Ascending aorta (tissue), 2 donors: ENCODE measurements around the gene ZNF331. TPM values are rescaled to one million over a fixed set of nuclear protein-coding genes. Genes with fewer than 3 reads are reported as not detected.

Experiments used
- DNase-seq, 2 donors: peaks; one replicate each; pipeline ENCODE4 v3.0.0-alpha.2; 2019; ENCODE audit warnings: low spot score in 2 of 2
- H3K27ac ChIP-seq, 2 donors: fragments of 200-600 bp; sonication (generic); one replicate each; pipeline ENCODE4 v1.5.1; 2016 to 2017; ENCODE audit warnings: mild to moderate bottlenecking in 1 of 2
- H3K27me3 ChIP-seq: fragments of 200-600 bp; sonication (generic); one replicate; pipeline ENCODE4 v1.5.1; 2017
- H3K36me3 ChIP-seq, 2 donors: fragments of 200-600 bp; sonication (generic); one replicate each; pipeline ENCODE4 v1.5.1; 2016
- H3K4me1 ChIP-seq, 2 donors: fragments of 200-600 bp; sonication (generic); one replicate each; pipeline ENCODE4 v1.5.1; 2016 to 2017; ENCODE audit warnings: mild to moderate bottlenecking in 1 of 2
- H3K4me3 ChIP-seq, 2 donors: fragments of 200-600 bp; sonication (generic); one replicate each; pipeline ENCODE4 v1.5.1; 2016 to 2017; ENCODE audit warnings: mild to moderate bottlenecking in 1 of 2
- H3K9me3 ChIP-seq, 2 donors: fragments of 200-600 bp; sonication (generic); one replicate each; pipeline ENCODE4 v1.5.1; 2016
- intact Hi-C: fragments of 100-400 bp; cut with DNase I; formaldehyde crosslinking; loops from one replicate; pipeline ENCODE4 v1.15.1; 2023
- total RNA-seq: library from RNA; depleted of rRNA; stranded (reverse); fragments of >200 nt; gene quantifications from one replicate; pipeline ENCODE4 v1.1.0, GENCODE V29; 2016
- TF ChIP-seq, protein P1 (sequence below), 3 experiments: fragments of 200-600 bp in 2 of 3; fragments of 450-650 bp in 1 of 3; sonication (generic) in 2 of 3; IDR thresholded peaks; one replicate each; pipeline ENCODE4 v1.5.1; 2016 to 2019; ENCODE audit warnings: antibody characterized with exemption in 3 of 3, mild to moderate bottlenecking in 1 of 3, moderate library complexity in 1 of 3

Gene ZNF331
- total RNA-seq, 1 donor from 2014 or later = 34.5 TPM

- H3K4me3 ChIP-seq = no peak overlapping the region
- H3K36me3 ChIP-seq = no peaks in the 10 kb centered on the region
- no peaks in the 10 kb centered on the region for H3K9me3 ChIP-seq
- H3K4me1 ChIP-seq = no peaks in the 10 kb centered on the region
- no peak overlapping the region for H3K27ac ChIP-seq
- intact Hi-C loops = no loop called here
- DNase-seq = no peak
- TF ChIP-seq, protein P1, sequence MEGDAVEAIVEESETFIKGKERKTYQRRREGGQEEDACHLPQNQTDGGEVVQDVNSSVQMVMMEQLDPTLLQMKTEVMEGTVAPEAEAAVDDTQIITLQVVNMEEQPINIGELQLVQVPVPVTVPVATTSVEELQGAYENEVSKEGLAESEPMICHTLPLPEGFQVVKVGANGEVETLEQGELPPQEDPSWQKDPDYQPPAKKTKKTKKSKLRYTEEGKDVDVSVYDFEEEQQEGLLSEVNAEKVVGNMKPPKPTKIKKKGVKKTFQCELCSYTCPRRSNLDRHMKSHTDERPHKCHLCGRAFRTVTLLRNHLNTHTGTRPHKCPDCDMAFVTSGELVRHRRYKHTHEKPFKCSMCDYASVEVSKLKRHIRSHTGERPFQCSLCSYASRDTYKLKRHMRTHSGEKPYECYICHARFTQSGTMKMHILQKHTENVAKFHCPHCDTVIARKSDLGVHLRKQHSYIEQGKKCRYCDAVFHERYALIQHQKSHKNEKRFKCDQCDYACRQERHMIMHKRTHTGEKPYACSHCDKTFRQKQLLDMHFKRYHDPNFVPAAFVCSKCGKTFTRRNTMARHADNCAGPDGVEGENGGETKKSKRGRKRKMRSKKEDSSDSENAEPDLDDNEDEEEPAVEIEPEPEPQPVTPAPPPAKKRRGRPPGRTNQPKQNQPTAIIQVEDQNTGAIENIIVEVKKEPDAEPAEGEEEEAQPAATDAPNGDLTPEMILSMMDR (IDR thresholded peaks at IDR 0.05) = no peak
- no peaks in the 10 kb centered on the region for H3K27me3 ChIP-seq
Observed at GRCh38 chr19:53596056-53596455, 58.1 kb downstream of the ZNF331 start.

DNA sequence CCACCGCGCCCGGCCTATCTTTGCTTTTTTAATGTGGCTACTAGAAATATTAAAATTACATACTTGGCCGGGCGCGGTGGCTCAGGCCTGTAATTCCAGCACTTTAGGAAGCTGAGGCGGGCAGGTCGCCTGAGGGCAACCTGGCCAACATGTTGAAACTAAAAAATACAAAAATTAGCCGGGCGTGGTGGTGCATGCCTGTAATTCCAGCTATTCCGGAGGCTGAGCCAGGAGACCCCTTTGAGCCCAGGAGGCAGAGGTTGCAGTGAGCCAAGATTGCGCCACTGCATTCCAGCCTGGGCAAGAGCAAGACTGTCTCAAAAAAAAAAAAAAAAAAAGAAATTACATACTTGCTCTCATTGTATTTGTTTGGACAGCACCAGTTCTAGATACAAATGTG is 59.1 kb downstream of the ZNF331 start:
- Histone ChIP-seq H3K4me3 (no peak overlapping the region), H3K36me3 (no peaks in the 10 kb centered on the region), H3K27me3 (no peaks in the 10 kb centered on the region), H3K4me1 (no peaks in the 10 kb centered on the region), H3K9me3 (no peaks in the 10 kb centered on the region), H3K27ac (no peak overlapping the region)
- no peak for DNase-seq
- TF ChIP-seq, protein P1 (IDR thresholded peaks at IDR 0.05) = no peak
- intact Hi-C loops = no loop called here

- DNase-seq = no peak
- intact Hi-C loops = no loop called here
- H3K4me3 ChIP-seq = no peak overlapping the region
- H3K27ac ChIP-seq = no peak overlapping the region
- no peaks in the 10 kb centered on the region for H3K9me3 ChIP-seq
- no peaks in the 10 kb centered on the region for H3K36me3 ChIP-seq
- H3K4me1 ChIP-seq = no peaks in the 10 kb centered on the region
- no peaks in the 10 kb centered on the region for H3K27me3 ChIP-seq
- TF ChIP-seq, protein P1 (IDR thresholded peaks at IDR 0.05) = no peak
Observed at GRCh38 chr19:53598361-53598760, 60.4 kb downstream of the ZNF331 start.

- no peaks in the 10 kb centered on the region for H3K4me1 ChIP-seq
- intact Hi-C loops = no loop called here
- H3K9me3 ChIP-seq = no peaks in the 10 kb centered on the region
- TF ChIP-seq, protein P1 (IDR thresholded peaks at IDR 0.05) = no peak
- no peak overlapping the region for H3K27ac ChIP-seq
- H3K27me3 ChIP-seq = no peaks in the 10 kb centered on the region
- no peak overlapping the region for H3K4me3 ChIP-seq
- no peak for DNase-seq
- H3K36me3 ChIP-seq = no peaks in the 10 kb centered on the region
Observed at GRCh38 chr19:53600217-53600616, 62.3 kb downstream of the ZNF331 start.

GRCh38 chr19:53606031-53606430 is 68.1 kb downstream of the ZNF331 start:
- Histone ChIP-seq H3K4me3 (no peak overlapping the region), H3K9me3 (no peaks in the 10 kb centered on the region), H3K36me3 (no peaks in the 10 kb centered on the region), H3K4me1 (no peaks in the 10 kb centered on the region), H3K27ac (no peak overlapping the region), H3K27me3 (no peaks in the 10 kb centered on the region)
- TF ChIP-seq, protein P1 (IDR thresholded peaks at IDR 0.05) = no peak
- no peak for DNase-seq
- intact Hi-C loops = no loop called here

DNA sequence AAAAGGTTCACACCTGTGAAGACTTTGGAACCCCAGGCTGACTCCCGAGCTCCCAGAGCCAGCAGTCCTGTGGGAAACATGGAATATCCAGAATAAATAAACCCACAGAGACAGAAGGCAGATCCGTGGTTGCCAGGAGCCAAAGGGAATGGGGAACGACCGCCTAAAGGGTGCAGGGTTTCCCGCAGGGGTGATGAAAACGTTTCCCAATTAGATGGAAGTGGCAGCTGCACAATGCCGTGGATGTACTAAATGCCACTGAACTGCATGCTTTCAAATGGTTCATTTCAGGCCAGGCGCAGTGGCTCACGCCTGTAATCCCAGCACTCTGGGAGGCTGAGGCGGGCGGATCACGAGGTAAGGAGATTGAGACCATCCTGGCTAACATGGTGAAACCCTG is 70.4 kb downstream of the ZNF331 start:
- TF ChIP-seq, protein P1 (IDR thresholded peaks at IDR 0.05) = no peak
- no peaks in the 10 kb centered on the region for H3K9me3 ChIP-seq
- intact Hi-C loops = no loop called here

More for the DNA sequence above, 70.4 kb downstream of the ZNF331 start:
- no peak overlapping the region for H3K27ac ChIP-seq
- no peak for DNase-seq
- no peak overlapping the region for H3K4me3 ChIP-seq
- H3K27me3 ChIP-seq = no peaks in the 10 kb centered on the region
- H3K4me1 ChIP-seq = no peaks in the 10 kb centered on the region
- H3K36me3 ChIP-seq = no peaks in the 10 kb centered on the region
